ENCODE measurements around the gene DNAJB5.

Gene DNAJB5

DNA sequence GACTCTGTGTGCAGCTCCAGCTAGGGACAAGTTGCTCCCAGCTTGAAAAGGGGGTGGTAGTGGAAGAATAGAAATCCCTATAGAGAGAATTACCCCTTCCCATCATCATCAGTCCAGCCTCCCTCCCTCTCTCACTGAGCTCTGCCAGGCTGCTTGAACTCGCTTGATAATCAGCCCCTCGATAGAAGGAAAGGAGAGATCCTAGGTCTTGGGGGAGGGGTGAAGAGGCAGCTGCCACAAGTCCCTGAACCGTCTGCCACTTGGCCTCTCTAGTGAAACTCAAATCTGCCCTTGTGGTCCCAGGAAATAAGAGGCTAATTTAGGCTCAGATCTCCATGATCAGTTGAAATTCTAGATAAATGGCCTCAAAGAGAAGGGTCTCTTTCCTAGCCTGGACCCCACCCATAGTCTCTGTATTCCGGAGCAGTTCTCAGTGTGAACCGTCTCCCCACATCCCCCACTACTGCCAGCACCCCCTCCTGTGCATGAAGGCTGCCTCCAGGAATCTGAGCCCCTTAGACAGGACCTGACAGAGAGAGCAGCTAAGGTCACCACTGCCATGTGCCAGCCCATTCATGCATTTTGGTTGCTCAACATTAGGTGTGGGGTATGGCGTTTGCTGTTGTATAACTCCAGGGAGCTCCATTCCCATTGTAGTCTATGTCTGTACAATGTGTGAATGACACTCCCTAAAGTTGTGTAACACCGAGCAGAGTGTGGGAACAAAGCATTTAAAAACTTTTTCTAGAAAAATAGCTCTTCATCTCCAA lies 5.5 kb downstream of the DNAJB5 start:
- DNase-seq (ENCODE audit: low read depth): peak; percentile 95
- TF ChIP-seq, protein P1, sequence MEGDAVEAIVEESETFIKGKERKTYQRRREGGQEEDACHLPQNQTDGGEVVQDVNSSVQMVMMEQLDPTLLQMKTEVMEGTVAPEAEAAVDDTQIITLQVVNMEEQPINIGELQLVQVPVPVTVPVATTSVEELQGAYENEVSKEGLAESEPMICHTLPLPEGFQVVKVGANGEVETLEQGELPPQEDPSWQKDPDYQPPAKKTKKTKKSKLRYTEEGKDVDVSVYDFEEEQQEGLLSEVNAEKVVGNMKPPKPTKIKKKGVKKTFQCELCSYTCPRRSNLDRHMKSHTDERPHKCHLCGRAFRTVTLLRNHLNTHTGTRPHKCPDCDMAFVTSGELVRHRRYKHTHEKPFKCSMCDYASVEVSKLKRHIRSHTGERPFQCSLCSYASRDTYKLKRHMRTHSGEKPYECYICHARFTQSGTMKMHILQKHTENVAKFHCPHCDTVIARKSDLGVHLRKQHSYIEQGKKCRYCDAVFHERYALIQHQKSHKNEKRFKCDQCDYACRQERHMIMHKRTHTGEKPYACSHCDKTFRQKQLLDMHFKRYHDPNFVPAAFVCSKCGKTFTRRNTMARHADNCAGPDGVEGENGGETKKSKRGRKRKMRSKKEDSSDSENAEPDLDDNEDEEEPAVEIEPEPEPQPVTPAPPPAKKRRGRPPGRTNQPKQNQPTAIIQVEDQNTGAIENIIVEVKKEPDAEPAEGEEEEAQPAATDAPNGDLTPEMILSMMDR (IDR thresholded peaks at IDR 0.05; ENCODE audit: insufficient read depth, low read depth, low read length, missing control alignments): no peak
- no peak overlapping the region for H3K4me3 ChIP-seq (ENCODE audit: low read length)

DNA sequence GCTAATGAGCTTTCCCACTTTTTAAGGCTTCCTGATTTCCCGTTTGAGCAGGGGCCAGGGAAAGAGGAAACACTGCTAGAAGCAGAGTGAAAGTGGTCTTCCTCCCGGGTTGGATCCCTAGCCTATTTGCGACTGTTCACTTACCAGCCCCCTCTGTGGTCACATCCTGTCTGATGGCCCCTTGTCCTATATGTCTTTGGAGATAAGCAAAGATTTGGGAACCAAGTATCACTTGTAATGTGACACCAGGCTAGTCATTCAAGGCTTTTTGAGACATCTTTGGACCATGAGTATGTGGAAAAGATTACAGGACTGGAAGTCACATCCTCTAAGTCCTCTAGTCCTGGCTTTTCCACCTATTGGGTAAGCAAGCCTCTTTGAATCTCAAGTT lies 6.1 kb downstream of the DNAJB5 start:
- no peak overlapping the region for H3K4me3 ChIP-seq (ENCODE audit: low read length)
- TF ChIP-seq, protein P1 (IDR thresholded peaks at IDR 0.05; ENCODE audit: insufficient read depth, low read depth, low read length, missing control alignments): no peak
- peak; percentile 30 for DNase-seq (ENCODE audit: low read depth)

DNA sequence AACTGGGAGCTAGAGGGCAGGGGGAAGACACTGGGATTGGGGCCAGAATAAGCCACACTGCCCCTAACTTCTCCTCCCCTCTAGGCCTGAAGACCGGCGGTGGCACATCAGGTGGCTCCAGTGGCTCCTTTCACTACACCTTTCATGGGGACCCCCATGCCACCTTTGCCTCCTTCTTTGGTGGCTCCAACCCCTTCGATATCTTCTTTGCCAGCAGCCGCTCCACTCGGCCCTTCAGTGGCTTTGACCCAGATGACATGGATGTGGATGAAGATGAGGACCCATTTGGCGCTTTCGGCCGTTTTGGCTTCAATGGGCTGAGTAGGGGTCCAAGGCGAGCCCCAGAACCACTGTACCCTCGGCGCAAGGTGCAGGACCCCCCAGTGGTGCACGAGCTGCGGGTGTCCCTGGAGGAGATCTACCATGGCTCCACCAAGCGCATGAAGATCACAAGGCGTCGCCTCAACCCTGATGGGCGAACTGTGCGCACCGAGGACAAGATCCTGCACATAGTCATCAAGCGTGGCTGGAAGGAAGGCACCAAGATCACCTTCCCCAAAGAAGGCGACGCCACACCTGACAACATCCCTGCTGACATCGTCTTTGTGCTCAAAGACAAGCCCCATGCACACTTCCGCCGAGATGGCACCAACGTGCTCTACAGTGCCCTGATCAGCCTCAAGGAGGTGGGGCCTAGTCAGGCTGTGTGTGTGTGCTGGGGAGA lies 6.8 kb downstream of the DNAJB5 start:
- no peak for DNase-seq (ENCODE audit: low read depth)
- TF ChIP-seq, protein P1 (IDR thresholded peaks at IDR 0.05; ENCODE audit: insufficient read depth, low read depth, low read length, missing control alignments): no peak
- H3K4me3 ChIP-seq (ENCODE audit: low read length): no peak overlapping the region

DNA sequence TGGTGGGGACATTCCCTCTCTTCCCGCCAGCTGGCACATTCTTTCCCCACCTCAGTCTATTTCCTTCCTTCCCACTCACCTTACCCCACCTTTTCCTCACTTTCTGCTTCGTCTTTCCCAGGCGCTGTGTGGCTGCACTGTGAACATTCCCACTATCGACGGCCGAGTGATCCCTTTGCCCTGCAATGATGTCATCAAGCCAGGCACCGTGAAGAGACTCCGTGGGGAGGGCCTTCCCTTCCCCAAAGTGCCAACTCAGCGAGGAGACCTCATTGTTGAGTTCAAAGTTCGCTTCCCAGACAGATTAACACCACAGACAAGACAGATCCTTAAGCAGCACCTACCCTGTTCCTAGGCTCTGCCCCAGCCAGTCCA lies 7.3 kb downstream of the DNAJB5 start:
- TF ChIP-seq, protein P1 (IDR thresholded peaks at IDR 0.05; ENCODE audit: insufficient read depth, low read depth, low read length, missing control alignments): no peak
- no peak for DNase-seq (ENCODE audit: low read depth)
- H3K4me3 ChIP-seq (ENCODE audit: low read length): no peak overlapping the region

DNA sequence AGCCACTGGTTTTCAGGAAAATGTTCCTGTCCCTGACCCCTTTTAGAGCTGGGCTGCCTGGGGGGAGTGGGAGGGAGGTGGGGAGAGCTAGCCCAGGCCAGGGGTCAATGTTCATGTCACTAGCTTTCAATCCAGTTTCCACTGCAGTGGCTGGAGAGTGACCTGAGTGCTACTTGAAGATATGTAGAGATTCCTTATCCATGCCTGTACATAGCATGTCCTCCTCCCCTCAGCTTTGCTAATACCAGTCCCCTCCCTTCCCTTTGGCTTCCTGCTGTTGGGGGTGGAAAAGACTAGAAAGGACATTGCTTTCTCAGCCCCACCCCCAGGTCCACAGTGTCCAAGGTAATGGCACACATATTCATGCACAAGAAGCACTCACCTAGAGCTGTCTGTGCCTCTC lies 7.8 kb downstream of the DNAJB5 start:
- no peak for DNase-seq (ENCODE audit: low read depth)
- TF ChIP-seq, protein P1 (IDR thresholded peaks at IDR 0.05; ENCODE audit: insufficient read depth, low read depth, low read length, missing control alignments): no peak
- no peak overlapping the region for H3K4me3 ChIP-seq (ENCODE audit: low read length)

DNA sequence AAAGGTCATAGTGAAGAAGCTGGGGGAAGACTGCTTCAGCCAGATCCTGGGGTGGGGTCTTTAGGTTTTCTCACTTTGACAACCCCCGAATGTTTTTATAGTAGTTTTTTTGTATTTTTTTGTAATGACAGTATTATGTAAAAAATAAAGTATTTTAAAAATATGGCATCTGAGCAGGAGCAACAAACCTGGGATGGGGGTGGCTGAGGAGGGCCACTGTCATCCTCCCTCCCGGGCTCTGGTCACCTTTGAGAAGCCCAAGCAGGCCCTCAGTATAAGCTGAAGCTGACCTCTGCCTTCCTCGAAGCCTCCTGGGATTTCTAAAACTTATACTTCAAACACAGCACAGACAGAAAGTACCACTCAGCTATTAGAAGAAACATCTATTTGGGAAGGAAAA lies 8.7 kb downstream of the DNAJB5 start:
- H3K4me3 ChIP-seq (ENCODE audit: low read length): no peak overlapping the region

More for the DNA sequence above, 8.7 kb downstream of the DNAJB5 start:
- DNase-seq (ENCODE audit: low read depth): no peak
- TF ChIP-seq, protein P1 (IDR thresholded peaks at IDR 0.05; ENCODE audit: insufficient read depth, low read depth, low read length, missing control alignments): no peak
